Mesendoderm (in vitro differentiated cells): ENCODE measurements around the gene STAMBP.

ENCODE experiments used
- DNase-seq: peaks from one replicate; pipeline ENCODE4 v3.0.0; 2013
- H2AK5ac ChIP-seq: 2 replicates; pipeline ENCODE4 v1.6.1; 2013; ENCODE audit warnings: low read length, inconsistent platforms
- H2BK120ac ChIP-seq: 2 replicates; pipeline ENCODE4 v1.6.1; 2013; ENCODE audit warnings: low read depth, mild to moderate bottlenecking, low read length, moderate library complexity, mixed read lengths
- H2BK15ac ChIP-seq: replicated peaks from 2 replicates; pipeline ENCODE4 v1.6.1; 2013; ENCODE audit warnings: low read depth, mild to moderate bottlenecking, moderate library complexity
- H2BK5ac ChIP-seq: 2 replicates; pipeline ENCODE4 v1.6.1; 2013; ENCODE audit warnings: low read length, inconsistent platforms
- H3K18ac ChIP-seq: 2 replicates; pipeline ENCODE4 v1.6.1; 2013; ENCODE audit warnings: mild to moderate bottlenecking, low read length, mixed read lengths
- H3K23ac ChIP-seq: one replicate; pipeline ENCODE4 v1.6.1; 2013; ENCODE audit warnings: low read length
- H3K27ac ChIP-seq: 2 replicates; pipeline ENCODE4 v1.5.1; 2013; ENCODE audit warnings: low read depth, mild to moderate bottlenecking, inconsistent platforms, low read length, moderate library complexity
- H3K27me3 ChIP-seq: 2 replicates; pipeline ENCODE4 v1.6.1; 2013; ENCODE audit warnings: low read length, control low read depth, mild to moderate bottlenecking, inconsistent platforms; ENCODE audit not compliant: insufficient read depth, poor library complexity
- H3K36me3 ChIP-seq: 2 replicates; pipeline ENCODE4 v1.6.1; 2013; ENCODE audit warnings: low read length, inconsistent platforms; ENCODE audit not compliant: control insufficient read depth, insufficient read depth
- H3K4ac ChIP-seq: one replicate; pipeline ENCODE4 v1.6.1; 2013; ENCODE audit warnings: low read depth, mild to moderate bottlenecking, low read length, moderate library complexity
- H3K4me1 ChIP-seq: 2 replicates; pipeline ENCODE4 v1.6.1; 2013; ENCODE audit warnings: low read depth, low read length, inconsistent platforms; ENCODE audit not compliant: control insufficient read depth
- H3K4me2 ChIP-seq: 2 replicates; pipeline ENCODE4 v1.6.1; 2013; ENCODE audit warnings: low read length
- H3K4me3 ChIP-seq: 2 replicates; pipeline ENCODE4 v1.5.1; 2013; ENCODE audit warnings: mild to moderate bottlenecking, low read length
- H3K56ac ChIP-seq: one replicate; pipeline ENCODE4 v1.6.1; 2013; ENCODE audit warnings: low read length
- H3K79me1 ChIP-seq: 2 replicates; pipeline ENCODE4 v1.6.1; 2013; ENCODE audit warnings: low read length, inconsistent platforms
- H3K79me2 ChIP-seq: 2 replicates; pipeline ENCODE4 v1.6.1; 2013; ENCODE audit warnings: mild to moderate bottlenecking, low read length; ENCODE audit not compliant: control insufficient read depth, insufficient read depth
- H3K9ac ChIP-seq: 2 replicates; pipeline ENCODE4 v1.6.1; 2013; ENCODE audit warnings: low read length, inconsistent platforms
- H4K5ac ChIP-seq: one replicate; pipeline ENCODE4 v1.6.1; 2013; ENCODE audit warnings: low read length
- H4K8ac ChIP-seq: one replicate; pipeline ENCODE4 v1.6.1; 2013; ENCODE audit warnings: low read depth, mild to moderate bottlenecking, control low read depth, low read length, moderate library complexity
- WGBS: extraction: QIAGEN DNeasy Blood & Tissue Kit; methylation state at CpG from one replicate; pipeline ENCODE4 v1.1.7; 2013; ENCODE audit warnings: low lambda C conversion rate, missing lambda C conversion rate; ENCODE audit not compliant: insufficient coverage; ENCODE audit errors: extremely low coverage; 5-methylcytosine and 5-hydroxymethylcytosine counted together

The STAMBP gene

GRCh38 chr2:73844087-73844486 is 15.3 kb downstream of the STAMBP start:
- H2BK120ac ChIP-seq, result no peak overlapping the region
- no peak overlapping the region for H3K4me2 ChIP-seq
- H2AK5ac ChIP-seq, result no peak overlapping the region
- no peaks in the 10 kb centered on the region for H3K79me2 ChIP-seq
- H2BK5ac ChIP-seq, result no peak overlapping the region
- H4K5ac ChIP-seq, result no peak overlapping the region
- H4K8ac ChIP-seq, result no peak overlapping the region
- H3K4me1 ChIP-seq, result no peaks in the 10 kb centered on the region
- no peak overlapping the region for H3K56ac ChIP-seq
- no peak overlapping the region for H3K4ac ChIP-seq
- no peak overlapping the region for H3K4me3 ChIP-seq
- no peak for DNase-seq
- no peak overlapping the region for H2BK15ac ChIP-seq
- H3K9ac ChIP-seq, result no peak overlapping the region
- no peaks in the 10 kb centered on the region for H3K27me3 ChIP-seq
- H3K27ac ChIP-seq, result no peak overlapping the region
- H3K79me1 ChIP-seq, result peaks cover 1% of the 10 kb centered on the region
- H3K23ac ChIP-seq, result no peak overlapping the region
- H3K36me3 ChIP-seq, result no peaks in the 10 kb centered on the region
- WGBS, result no CpG with 5 or more reads among the region's 2 CpGs
- no peak overlapping the region for H3K18ac ChIP-seq

GRCh38 chr2:73850009-73850408 is 21.2 kb downstream of the STAMBP start:
- Histone ChIP-seq H3K27me3 (no peaks in the 10 kb centered on the region), H4K5ac (no peak overlapping the region), H3K4me2 (no peak overlapping the region), H2BK5ac (no peak overlapping the region), H3K18ac (no peak overlapping the region), H3K23ac (no peak overlapping the region), H3K4ac (no peak overlapping the region), H3K79me2 (no peaks in the 10 kb centered on the region), H2BK15ac (no peak overlapping the region), H3K9ac (no peak overlapping the region), H3K4me1 (no peaks in the 10 kb centered on the region), H4K8ac (no peak overlapping the region), H3K4me3 (no peak overlapping the region), H2BK120ac (no peak overlapping the region), H3K36me3 (no peaks in the 10 kb centered on the region), H3K79me1 (no peaks in the 10 kb centered on the region), H2AK5ac (no peak overlapping the region), H3K27ac (no peak overlapping the region), H3K56ac (no peak overlapping the region)
- WGBS, result no CpG with 5 or more reads among the region's 2 CpGs
- no peak for DNase-seq

- Histone ChIP-seq H2BK5ac (no peak overlapping the region), H3K56ac (no peak overlapping the region), H3K9ac (no peak overlapping the region), H3K27ac (no peak overlapping the region), H3K79me2 (no peaks in the 10 kb centered on the region), H2AK5ac (no peak overlapping the region), H3K4me3 (no peak overlapping the region), H3K4me2 (no peak overlapping the region), H3K36me3 (peaks cover 1% of the 10 kb centered on the region), H3K23ac (no peak overlapping the region), H4K5ac (no peak overlapping the region), H4K8ac (no peak overlapping the region), H3K4ac (no peak overlapping the region), H3K18ac (no peak overlapping the region), H2BK120ac (no peak overlapping the region), H3K4me1 (no peaks in the 10 kb centered on the region), H3K27me3 (no peaks in the 10 kb centered on the region), H2BK15ac (no peak overlapping the region), H3K79me1 (no peaks in the 10 kb centered on the region)
- peak; percentile 56 for DNase-seq
- no CpG with 5 or more reads among the region's 3 CpGs for WGBS
Measured at GRCh38 chr2:73851274-73851673, 22.5 kb downstream of the STAMBP start.

- H3K9ac ChIP-seq, result no peak overlapping the region
- no peak overlapping the region for H2BK5ac ChIP-seq
- no peaks in the 10 kb centered on the region for H3K4me1 ChIP-seq
- H3K27me3 ChIP-seq, result no peaks in the 10 kb centered on the region
- no peaks in the 10 kb centered on the region for H3K79me2 ChIP-seq
- no peaks in the 10 kb centered on the region for H3K79me1 ChIP-seq
- no peak overlapping the region for H3K27ac ChIP-seq
- no peak overlapping the region for H4K5ac ChIP-seq
- H3K4ac ChIP-seq, result no peak overlapping the region
- no peak overlapping the region for H3K56ac ChIP-seq
- H3K18ac ChIP-seq, result no peak overlapping the region
- no peak overlapping the region for H2BK15ac ChIP-seq
- H3K23ac ChIP-seq, result no peak overlapping the region
- no peak overlapping the region for H3K4me2 ChIP-seq
- H4K8ac ChIP-seq, result no peak overlapping the region
- H2BK120ac ChIP-seq, result no peak overlapping the region
- H3K36me3 ChIP-seq, result peaks cover 1% of the 10 kb centered on the region
- no peak for DNase-seq
- H2AK5ac ChIP-seq, result no peak overlapping the region
- H3K4me3 ChIP-seq, result no peak overlapping the region
Measured at GRCh38 chr2:73852020-73852419, 23.3 kb downstream of the STAMBP start.

- Histone ChIP-seq H3K56ac (no peak overlapping the region), H2AK5ac (no peak overlapping the region), H3K4me2 (no peak overlapping the region), H3K23ac (no peak overlapping the region), H3K4me1 (no peaks in the 10 kb centered on the region), H3K9ac (no peak overlapping the region), H3K36me3 (peaks cover 3% of the 10 kb centered on the region), H3K27ac (no peak overlapping the region), H3K4me3 (no peak overlapping the region), H2BK120ac (no peak overlapping the region), H2BK5ac (no peak overlapping the region), H4K8ac (no peak overlapping the region), H3K27me3 (no peaks in the 10 kb centered on the region), H2BK15ac (no peak overlapping the region), H3K79me1 (no peaks in the 10 kb centered on the region), H3K18ac (no peak overlapping the region), H3K79me2 (no peaks in the 10 kb centered on the region), H4K5ac (no peak overlapping the region), H3K4ac (no peak overlapping the region)
- no CpG with 5 or more reads among the region's 2 CpGs for WGBS
- no peak for DNase-seq
Measured at GRCh38 chr2:73855526-73855925, 26.8 kb downstream of the STAMBP start.

GRCh38 chr2:73856214-73856613 is 27.5 kb downstream of the STAMBP start:
- H3K79me1 ChIP-seq, result no peaks in the 10 kb centered on the region
- peaks cover 3% of the 10 kb centered on the region for H3K36me3 ChIP-seq
- no peak overlapping the region for H2BK15ac ChIP-seq
- no peaks in the 10 kb centered on the region for H3K79me2 ChIP-seq
- no peak overlapping the region for H2BK120ac ChIP-seq
- DNase-seq, result no peak
- no peak overlapping the region for H3K56ac ChIP-seq
- H2BK5ac ChIP-seq, result no peak overlapping the region
- no peak overlapping the region for H4K8ac ChIP-seq
- H3K4me3 ChIP-seq, result no peak overlapping the region
- no peak overlapping the region for H3K4me2 ChIP-seq
- no peaks in the 10 kb centered on the region for H3K27me3 ChIP-seq
- no peaks in the 10 kb centered on the region for H3K4me1 ChIP-seq
- no peak overlapping the region for H3K4ac ChIP-seq
- H2AK5ac ChIP-seq, result no peak overlapping the region
- H3K27ac ChIP-seq, result no peak overlapping the region
- H4K5ac ChIP-seq, result no peak overlapping the region
- no peak overlapping the region for H3K23ac ChIP-seq
- H3K18ac ChIP-seq, result no peak overlapping the region
- H3K9ac ChIP-seq, result no peak overlapping the region
